SIG-M5 (cell line): ENCODE measurements around the gene TSPEAR.

Experiments used
- DNase-seq: peaks from one replicate; lab custom pipeline; 2025; lab: John Stamatoyannopoulos, UW

Gene TSPEAR

DNA sequence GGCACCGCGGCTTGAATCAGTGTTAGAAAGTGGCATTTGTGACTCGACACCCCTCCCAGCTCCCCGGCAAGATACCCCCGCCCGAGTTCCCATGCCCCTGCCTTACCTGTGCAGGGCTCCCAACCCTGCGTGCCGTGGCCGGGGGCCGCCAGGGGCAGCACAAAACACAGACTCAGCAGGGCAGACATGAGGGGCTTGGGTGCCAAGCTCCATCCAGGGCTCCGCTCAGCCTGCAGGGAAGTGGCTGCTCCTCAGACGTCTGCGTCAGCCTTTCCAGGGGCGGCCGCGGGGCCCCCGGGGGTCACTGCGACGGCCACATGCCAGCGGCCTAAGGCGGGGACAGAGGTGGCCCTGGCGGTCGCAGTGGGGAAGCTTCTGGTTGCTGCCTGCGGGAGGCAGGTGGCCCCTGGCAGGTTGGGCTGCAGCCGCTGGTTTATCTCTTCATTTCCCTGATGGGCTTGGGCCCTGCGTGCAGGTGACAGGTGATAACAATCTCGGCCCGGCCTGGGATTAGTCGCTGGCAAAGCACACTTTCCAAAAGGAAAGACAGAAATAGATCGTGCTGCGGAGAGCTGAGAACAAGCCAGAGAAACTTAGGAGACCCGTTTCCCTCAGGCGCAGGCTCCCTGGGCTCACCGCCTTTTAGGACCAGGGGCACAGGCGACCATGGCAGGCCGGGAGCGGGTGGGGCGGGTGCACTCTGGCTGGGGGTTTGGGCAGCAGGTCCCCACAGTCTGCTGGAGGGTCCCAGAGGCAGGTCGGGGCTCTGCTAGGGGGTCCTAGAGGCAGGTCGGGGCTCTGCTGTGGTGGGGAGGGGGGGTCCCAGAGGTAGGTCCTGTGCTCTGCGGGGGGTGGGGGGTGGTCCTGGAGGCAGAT lies at the start of gene TSPEAR:
TSPEAR (minus strand) TSS at position 246 of the 876 bp plus-strand sequence; CDS start at position 188, 58 bp downstream.
- no peak for DNase-seq

DNA sequence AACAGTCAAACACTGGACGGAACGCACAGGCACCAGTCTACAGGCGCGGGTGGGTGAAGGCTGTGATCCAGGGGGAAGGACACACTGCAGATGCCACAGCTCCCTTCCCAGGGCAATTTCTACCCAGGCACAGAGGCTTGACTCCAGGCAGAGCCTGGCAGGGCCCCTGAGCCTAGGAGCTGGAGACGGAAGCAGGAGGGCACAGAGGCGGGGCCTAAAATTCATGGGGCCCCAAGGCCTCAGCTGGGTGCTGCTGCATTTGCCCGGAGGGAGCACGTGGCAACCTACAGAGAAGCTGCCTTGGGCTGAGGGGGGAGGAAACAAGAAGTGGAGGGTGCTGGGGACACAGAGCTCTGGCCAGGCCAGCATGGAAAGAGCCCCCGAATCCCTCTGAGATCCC lies 49.0 kb upstream of the TSPEAR start:
- no peak for DNase-seq

DNA sequence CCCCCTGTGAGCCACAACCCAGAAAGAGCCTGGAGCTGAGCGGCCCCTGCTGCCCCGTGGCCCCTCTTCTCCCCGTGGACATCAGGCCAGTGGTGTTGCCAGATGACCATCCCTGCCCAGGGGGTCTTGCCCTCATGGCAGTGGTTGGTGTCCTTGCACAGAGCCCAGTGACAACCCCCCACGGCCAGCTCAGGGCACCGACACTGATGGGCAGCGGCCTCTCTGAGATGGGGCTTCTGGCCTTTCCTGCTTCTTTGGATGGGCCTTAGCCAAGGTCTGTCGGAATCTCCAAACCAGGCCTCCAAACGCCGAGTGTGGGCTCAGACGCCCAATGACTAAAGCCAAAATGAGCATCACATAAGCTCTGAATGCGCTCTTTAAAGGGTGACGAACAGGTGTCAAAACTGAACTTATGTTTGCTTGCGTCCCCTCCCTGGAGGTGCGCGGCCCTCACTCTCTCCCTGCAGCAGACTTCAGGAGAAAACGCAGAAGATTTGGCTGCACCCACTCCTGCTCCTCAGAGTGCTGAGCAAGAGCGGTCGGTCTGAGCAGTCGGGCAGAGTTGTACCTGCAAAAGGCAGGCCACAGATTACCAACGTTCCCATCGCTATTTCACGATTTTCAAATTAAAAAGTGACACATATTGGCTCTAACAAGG lies 48.4 kb upstream of the TSPEAR start:
- DNase-seq = no peak

DNA sequence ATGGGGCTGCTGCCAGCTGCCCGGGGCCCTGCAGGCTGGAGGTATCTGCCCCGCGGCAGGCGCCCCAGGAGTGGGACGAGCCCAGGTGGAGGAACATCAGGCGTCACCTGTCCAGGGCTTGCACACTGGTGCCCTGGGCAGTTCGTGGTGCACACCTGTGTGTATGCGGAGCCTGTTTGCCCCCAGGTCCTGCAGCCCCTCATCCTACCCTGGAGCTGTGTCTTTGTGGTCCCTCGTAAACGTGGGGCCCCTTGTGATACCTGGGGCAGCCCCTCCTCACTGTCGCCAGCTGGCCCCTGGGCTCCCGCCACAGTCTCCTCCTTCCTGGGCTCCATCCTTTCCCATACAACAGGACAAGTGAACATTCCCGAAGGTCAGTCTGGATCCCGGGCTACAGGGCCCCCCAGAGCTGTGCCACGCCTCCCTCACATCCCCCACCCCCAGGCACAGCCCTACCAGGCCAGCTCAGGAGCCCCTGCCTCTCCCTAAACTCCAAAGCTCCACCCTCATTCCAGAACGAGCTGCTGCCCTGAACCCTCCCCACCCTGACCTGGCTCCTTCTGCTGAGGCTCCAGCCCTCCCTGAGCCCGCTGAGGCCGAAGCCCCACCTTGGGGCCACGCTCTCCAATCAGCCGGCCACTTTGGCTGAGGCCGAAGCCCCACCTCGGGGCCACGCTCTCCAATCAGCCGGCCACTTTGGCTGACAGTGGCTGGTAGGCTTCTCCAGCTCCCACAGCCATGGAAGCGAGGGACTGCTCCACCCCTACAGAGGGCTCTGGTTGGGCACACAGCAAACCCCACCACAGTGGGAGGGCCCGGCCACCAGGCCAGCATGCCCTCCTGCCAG lies 47.6 kb upstream of the TSPEAR start:
- DNase-seq = no peak

DNA sequence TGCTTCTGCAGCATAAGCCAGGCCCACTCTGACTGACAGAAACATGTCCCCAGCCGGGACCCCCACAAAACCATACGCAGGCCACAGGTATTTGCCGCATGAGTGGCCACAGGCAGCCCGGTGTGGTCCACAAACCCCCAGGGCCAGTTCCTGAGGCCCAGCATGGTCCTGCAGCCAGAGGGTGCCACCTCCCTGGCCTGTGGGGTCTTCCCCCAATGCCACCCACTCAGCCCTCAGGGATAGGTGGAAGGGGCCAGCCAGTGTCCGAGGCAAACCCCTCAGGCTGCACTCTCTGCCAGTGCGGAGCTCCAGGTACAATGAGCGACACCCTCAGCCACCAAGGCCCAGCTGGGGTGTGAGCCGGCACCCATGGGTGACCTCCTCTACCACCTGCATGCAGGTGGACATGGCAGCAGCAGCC lies 46.8 kb upstream of the TSPEAR start:
- DNase-seq = no peak

DNA sequence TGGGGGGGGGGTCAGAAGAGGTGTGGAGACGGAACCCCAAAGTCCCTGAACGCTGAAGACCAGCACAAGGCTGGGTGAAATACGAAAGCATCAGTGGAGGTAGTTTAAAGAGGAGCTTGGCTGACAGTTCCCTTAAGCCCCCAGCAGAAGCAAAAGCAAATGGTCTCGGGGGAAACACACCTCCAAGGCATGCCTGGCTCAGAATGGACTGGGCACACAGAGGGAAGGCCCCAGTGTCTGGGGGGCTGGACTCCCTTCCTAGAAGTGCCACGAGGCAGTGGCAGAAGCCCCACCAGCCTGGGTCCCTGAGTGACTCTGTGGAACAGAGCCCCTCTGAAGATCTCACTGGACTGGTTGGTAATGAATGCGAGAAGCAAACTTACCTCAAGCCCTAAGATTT lies 46.4 kb upstream of the TSPEAR start:
- no peak for DNase-seq

DNA sequence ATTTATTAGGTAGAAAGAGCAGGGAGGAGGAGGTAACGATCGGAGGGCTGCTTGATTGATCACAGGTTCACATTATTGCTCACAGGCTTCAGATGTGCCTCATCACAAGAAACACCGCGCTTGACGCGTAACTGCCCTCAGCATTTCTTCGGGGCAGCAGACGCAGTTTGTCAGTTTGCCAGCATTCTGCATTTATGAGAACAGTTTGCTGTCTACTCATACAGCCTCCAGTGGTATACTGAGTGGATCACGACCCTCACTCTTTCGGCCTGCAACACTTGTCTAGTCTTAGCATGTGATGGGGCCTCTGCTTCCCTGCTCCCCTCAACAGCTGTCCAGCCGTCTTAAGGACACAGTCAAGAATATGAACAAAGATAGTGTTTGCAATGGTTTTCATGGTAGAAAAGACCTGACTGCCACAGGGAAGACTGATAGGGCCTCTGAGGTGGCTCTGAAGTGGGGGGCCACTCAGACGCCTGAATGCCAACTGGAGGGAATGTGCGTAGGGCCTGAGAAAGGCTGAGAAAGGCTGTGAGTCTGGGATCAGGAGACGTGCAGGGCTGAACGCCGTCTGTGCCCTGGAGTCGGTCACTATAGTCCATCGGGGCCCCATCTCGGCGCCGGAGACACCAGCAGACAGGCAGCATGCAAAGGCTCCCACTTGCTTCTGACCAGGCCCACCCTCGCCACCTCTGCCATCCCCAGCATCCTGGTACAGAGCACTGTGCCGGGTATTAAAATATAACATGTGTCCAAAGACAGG lies 45.2 kb upstream of the TSPEAR start:
- no peak for DNase-seq

DNA sequence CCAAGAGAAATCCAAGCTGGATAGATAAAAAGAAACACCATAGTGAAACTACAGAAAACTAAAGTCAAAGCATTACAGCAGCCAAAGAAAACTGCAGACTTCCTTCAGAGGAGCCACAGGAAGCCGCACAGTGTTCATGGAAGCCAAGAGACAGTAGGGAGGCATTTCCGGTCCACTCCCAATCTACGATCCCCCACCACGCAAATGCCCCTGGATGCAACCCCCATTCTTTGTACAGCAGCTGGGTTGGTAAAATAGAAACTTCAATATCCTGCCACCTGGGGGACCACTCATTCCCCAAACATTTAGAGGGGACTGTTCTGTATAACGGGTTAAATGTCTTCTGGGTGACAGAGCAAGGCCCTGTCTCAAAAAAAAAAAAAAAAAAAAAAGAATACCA lies 43.9 kb upstream of the TSPEAR start:
- DNase-seq = no peak

DNA sequence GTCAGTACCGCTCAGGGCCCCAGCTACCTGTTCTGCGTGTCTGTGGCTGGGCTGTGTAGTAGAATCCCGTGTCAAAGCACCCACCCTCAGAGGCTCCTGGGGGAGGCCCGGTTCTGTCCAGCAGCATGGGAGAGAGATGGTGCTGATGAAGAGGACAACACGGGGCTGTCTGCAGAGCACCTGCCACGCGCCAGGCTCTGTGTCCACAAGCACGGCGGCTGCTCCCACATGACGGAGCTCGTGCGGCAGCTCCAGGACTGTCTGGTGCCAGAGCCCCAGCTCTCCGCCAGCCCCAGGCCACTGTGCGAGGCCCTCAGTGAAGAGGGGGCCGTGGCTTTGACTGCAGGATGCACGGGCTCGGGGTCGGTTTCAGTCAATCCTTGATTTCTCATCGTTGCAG lies 42.0 kb upstream of the TSPEAR start:
- no peak for DNase-seq

DNA sequence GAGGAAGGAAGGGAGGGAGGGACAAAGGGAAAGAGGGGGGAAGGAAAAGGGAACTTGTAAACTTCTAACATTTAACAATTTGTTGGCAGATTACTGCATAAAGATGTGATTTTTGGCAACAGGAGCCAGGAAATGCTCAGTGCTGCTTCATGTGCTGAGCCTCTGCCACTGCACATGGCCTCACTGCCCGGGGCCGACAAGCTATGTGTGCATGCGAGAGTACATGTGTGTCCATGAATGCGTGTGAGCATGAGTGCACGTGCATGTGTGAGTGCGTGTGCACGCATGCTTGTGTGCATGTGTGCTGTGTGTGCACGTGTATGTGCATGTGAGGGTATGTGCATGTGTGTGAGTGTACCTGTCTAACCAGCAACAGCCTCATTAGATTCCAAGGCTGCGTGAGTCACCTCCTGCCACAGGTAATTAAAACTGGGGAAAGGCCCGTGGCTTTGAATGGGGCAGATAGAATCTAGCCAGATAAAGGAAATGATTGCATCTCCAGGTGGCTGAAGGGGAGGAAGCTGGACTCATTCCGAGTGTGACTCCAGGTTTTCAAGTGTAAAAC lies 41.4 kb upstream of the TSPEAR start:
- DNase-seq = no peak

DNA sequence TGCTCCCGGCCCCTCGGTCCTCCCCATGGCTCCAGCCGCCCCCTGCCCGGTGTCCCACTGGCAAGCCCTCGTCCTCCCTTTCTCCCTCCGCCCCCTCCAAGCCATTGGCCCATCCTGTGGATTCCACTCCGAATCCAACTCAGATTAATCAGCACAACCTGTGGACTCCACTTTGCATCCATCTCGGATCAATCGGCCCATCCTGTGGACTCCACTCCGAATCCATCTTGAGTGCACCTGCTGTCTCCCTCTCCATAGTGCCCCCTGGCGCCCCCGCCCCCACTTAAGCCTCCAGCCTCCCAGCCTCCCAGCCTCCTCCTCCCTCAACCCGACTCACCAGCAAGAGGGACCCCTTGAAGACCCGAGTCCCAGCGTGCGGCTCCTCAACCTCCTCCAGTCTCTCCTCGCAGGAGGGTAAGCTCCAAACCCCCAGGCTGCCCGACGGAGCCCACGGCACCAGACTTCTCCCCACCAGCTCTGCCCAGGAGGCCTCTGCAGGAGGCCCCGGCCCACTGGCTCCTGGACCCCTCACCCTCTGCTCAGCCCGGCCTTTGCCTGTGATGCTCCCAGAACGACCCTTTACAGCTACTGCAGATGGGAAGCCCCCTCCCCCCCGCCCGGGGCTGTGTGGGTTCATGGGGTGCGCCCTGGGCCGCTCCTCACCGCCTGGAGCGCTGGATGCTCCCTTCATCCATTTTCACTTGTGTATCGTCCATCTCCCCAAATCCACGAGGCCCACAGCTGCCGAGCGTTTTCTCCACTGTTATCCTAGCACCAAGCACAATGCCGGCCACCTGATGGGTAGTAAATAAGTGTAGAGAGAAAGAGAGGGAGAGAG lies 40.6 kb upstream of the TSPEAR start:
- DNase-seq = no peak

DNA sequence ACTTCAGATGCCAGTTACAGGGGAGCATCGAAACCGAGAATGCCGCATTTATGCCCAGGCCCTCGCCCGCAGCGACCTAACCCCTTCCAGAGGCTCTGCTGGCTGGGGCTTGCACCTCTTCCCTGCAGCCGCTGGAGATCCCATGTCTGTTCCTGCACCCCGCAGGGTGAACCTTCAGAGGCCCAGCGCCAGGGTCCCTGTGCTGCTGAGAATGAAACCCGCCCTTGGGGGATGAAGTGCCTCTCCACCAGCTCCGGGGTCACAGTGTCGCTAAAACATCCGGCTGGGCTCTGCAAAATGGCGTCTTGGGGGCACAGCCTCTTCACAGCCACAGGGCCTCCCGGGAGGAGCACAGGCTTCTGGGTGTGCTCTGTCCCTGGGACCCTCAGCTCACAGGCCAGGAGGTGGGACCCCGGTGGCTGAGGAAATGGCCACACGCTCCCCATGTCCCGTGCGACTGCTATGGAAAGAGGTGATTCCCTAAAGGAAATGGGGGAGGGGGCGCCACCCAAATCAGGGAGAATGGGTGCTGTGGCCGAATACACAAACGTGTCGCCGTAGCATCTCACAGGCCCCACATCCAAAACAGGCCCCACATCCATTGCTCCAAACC lies 39.9 kb upstream of the TSPEAR start:
- no peak for DNase-seq

DNA sequence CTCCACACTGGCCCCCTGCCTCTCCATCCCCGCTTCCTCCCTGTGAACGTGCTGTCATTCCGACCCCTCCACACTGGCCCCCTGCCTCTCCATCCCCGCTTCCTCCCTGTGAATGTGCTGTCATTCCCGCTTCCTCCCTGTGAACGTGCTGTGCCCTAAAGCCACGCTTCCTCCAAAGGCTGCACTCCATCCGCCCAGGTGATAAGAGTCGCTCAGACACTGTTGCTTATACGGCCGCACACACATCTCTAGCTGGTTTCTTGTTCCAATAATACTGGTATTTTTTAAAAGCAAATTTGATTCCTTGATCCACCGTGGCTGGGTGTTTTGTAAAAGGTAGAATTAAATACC lies 39.3 kb upstream of the TSPEAR start:
- no peak for DNase-seq

DNA sequence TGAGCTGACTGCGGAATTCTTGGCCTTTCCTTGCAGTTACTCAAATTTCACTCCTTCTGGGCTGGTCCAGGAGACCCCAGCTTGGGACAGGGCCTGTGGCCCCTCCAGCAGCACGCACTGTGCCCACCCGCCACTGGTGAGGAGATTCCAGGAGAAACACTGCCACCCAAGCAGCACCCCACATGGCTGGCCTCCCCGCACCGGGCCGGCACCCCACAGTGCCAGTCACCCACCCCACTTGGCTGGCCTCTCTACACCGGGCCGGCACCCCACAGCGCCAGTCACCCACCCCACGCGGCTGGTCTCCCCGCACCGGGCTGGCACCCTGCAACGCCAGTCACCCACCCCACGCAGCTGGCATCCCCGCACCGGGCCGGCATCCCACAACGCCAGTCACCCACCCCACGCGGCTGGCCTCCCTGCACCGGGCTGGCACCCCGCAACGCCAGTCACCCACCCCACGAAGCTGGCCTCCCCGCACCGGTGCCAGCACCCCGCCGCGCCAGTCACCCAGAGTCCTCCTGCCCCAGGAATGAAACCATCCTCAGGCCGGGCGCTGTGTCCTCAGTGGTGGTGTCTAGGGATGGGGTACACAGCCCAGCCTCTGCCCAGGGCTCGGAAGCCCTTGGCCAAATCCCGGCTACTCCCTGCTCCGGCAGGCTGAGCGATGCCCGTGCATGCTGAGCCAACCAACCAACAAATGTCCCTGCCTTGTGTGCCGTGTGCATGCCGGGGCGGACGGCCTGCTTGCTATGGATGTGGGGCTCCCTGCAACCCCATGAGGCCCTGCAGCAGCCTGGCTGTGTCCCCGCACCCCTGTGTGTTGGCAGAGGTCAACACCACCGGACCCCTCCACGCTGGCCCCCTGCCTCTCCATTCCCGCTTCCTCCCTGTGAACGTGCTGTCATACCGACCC lies 38.6 kb upstream of the TSPEAR start:
- DNase-seq = no peak

DNA sequence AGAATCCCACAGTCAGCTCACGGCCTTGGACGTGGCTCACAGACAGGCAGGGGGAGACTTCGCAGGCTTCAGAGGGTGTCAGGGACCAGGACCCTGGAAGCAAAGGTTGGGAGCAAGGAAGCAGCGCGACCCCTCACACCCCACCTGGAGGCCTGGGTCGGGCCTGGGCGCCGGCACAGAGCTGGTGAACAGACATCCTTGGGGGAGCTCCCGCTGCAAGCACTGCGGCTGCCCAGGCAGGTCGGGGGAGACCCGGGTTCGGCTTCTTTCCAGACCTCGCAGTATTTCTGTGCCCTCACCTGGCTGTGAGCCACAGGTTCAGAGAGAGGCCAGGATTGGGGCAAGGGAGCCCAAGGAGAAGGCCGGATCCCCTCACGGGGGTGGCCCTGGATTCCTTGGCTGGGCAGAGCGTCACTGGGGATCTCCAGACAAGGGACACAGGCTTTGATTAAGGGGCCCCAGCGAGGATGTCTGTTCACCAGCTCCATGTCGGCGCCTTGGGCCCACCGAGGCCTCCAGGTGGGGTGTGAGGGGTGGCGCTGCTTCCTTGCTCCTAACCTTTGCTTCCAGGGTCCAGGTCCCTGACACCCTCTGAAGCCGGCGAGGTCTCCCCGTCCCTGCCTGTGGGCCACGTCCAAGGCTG lies 37.9 kb upstream of the TSPEAR start:
- no peak for DNase-seq

DNA sequence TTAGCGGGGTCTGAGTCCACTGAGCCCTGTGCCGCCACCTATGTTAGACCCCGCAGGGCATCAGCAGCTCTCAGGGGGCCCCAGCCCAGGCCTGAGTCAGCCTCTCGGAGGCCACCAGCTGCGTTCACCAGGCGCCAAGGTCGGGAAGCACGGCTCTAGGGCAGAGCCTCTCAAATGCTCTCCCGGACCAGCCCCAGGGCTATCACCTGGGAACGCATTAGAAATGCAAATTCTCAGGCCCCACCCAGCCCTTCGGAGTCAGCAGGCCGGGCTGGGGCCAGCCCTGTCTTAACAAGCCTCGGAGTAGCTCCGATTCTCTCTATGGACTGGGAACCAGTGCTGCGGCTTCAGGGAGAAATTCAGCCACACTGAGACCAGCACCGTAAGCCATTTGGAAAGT lies 37.2 kb upstream of the TSPEAR start:
- DNase-seq = no peak

DNA sequence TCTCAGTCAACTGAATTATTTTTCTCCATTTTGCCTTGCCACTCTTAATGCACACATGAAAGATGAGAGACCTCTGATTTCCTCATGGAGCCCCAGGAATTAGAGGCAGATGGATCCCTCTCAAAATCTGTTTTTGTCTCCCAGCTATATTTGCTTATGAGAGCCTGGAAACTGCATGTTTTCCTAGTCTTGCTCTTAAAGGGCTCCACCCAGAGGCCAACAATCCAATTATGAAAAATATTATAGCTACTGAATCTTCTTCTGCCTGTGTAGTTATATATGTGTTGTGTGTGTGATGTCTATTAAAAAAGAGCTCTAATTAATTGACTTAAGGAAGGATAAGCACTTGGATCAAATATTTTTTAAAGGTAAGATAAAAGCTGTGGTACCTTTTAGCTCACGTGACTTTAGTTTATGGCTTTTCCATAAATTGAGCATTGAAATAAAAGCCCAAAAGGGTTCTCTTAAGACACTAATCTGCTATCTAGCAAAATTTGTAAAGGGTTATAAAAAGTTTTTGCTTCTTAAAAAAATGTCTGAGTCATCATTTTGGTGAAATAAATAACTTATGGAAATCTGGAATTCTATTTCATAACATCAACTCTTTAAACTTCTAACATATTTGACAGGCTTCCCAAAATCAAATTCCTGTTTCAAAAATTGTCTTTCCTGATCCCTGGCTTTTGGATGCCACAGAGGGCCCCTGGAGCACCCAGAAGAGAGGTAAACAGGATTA lies 31.2 kb upstream of the TSPEAR start:
- no peak for DNase-seq

DNA sequence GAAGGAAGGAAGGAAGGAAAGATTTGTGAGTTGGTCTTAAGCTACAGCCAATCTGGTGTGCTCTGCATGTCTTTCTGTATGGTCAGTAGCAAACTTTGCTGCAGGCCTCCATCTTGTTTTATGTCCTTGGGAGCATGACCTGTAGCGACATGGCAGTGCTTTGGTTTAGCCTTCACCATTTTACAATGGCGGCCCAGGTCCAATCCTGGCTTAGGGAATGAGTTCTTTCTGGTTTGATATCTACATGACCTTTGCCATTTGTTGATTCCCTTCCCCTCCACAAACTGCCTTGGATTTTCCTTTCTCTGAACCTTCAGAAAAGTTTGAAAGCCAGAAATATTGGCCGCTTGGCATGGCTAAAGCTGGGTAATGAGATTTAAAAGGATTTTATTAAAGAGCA lies 30.5 kb upstream of the TSPEAR start:
- DNase-seq = no peak
